Epithelial cell of esophagus (primary cell): ENCODE measurements around the gene MYO18A.
"Not testable (repeated sequence)": the region's sequence is repeated elsewhere in the genome, so short reads cannot be mapped to it uniquely, and the experiment has no call there.

Experiments used
- DNase-seq: peaks from one replicate; pipeline ENCODE4 v3.0.0; 2010; ENCODE audit warnings: low read depth
- H3K4me3 ChIP-seq: 2 replicates; pipeline ENCODE4 v1.5.1; 2011; ENCODE audit warnings: mild to moderate bottlenecking, low read length, control low read depth
- TF ChIP-seq, protein P1 (sequence below): IDR thresholded peaks from 2 replicates; pipeline ENCODE4 v1.5.1; 2011; ENCODE audit warnings: low read depth, mild to moderate bottlenecking, low read length, control low read depth, inconsistent platforms; ENCODE audit not compliant: insufficient read depth; ENCODE audit errors: missing control alignments

Gene MYO18A

GRCh38 chr17:29207975-29208374 lies 27.8 kb upstream of the MYO18A start:
- TF ChIP-seq, protein P1, sequence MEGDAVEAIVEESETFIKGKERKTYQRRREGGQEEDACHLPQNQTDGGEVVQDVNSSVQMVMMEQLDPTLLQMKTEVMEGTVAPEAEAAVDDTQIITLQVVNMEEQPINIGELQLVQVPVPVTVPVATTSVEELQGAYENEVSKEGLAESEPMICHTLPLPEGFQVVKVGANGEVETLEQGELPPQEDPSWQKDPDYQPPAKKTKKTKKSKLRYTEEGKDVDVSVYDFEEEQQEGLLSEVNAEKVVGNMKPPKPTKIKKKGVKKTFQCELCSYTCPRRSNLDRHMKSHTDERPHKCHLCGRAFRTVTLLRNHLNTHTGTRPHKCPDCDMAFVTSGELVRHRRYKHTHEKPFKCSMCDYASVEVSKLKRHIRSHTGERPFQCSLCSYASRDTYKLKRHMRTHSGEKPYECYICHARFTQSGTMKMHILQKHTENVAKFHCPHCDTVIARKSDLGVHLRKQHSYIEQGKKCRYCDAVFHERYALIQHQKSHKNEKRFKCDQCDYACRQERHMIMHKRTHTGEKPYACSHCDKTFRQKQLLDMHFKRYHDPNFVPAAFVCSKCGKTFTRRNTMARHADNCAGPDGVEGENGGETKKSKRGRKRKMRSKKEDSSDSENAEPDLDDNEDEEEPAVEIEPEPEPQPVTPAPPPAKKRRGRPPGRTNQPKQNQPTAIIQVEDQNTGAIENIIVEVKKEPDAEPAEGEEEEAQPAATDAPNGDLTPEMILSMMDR = no peak
- no peak overlapping the region for H3K4me3 ChIP-seq

GRCh38 chr17:29205047-29205446 lies 24.8 kb upstream of the MYO18A start:
- no peak overlapping the region for H3K4me3 ChIP-seq
- TF ChIP-seq, protein P1 = no peak
- DNase-seq = no peak

More at GRCh38 chr17:29207975-29208374, 27.8 kb upstream of the MYO18A start:
- no peak for DNase-seq

GRCh38 chr17:29204068-29204804 lies 24.0 kb upstream of the MYO18A start:
- not testable (repeated sequence) for H3K4me3 ChIP-seq, DNase-seq

DNA sequence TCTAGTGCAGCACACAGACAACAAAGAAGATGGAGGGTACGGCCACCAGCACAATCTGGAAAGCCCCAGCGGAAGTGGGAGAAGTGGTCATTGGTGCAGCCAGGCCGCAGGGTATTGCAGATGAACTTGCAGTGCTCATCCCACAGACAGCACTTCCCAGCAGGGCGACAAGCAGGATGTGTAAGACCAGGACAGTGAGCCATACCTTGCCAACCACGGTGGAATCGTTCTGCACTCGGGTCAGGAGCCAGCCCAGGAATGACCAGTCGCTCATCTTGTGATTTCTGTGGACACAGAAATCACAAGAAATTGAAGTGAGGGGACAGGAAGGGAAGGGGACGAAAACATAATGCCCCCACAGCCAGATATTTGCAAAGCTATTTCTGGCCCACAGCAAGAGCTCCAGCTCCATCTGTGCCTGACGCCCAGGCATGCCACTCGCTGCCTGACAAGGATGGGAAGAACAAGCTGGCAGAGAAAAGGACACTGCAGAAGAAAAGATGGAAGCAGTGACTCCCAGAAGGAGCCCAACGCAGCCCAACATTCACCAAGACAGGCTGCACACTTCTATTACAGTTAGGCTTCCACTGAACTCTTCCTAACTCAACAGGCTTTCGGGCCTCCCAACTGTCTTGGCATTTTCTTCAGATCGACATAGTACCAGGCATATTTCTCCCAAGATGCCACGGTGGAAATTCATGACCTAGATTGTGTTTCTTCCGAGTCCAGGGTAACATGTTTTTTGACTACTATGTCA lies 17.5 kb upstream of the MYO18A start:
- no peak overlapping the region for H3K4me3 ChIP-seq
- DNase-seq = no peak
- TF ChIP-seq, protein P1 = no peak

- TF ChIP-seq, protein P1 = no peak
- H3K4me3 ChIP-seq = no peak overlapping the region
- no peak for DNase-seq
Observed at GRCh38 chr17:29196769-29197515, 16.7 kb upstream of the MYO18A start.

- no peak overlapping the region for H3K4me3 ChIP-seq
- TF ChIP-seq, protein P1 = no peak
- DNase-seq = peak; percentile 73
Observed at GRCh38 chr17:29195465-29196081, 15.4 kb upstream of the MYO18A start.

DNA sequence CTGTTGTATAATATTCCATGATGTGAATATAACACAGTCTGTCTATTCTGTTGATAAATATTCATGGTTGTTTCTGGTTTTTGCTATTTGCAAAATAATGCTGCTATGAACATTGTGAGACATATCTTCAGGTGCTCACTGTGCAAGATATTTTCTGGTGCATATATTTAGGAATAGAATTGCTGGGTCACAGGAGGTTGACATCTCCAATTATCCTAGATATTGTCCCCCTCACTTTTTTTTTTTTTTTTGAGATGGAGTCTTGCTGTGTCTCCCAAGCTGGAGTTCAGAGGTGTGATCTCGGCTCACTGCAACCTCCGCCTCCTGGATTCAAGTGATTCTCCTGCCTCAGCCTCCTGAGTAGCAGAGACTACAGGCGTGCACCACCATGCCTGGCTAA lies 14.5 kb upstream of the MYO18A start:
- DNase-seq = no peak
- TF ChIP-seq, protein P1 = no peak
- no peak overlapping the region for H3K4me3 ChIP-seq
